Central memory CD8-positive, alpha-beta T cell (primary cell): ENCODE results near the gene ANKMY2.
"Not testable (repeated sequence)": the region's sequence is repeated elsewhere in the genome, so short reads cannot be mapped to it uniquely, and the experiment has no call there.

ENCODE experiments used
- ATAC-seq: fragments of 150-1000 bp; cut with Tn5 transposase; replicated peaks from 2 replicates; pipeline ENCODE4 v1.10.0; 2022; ENCODE audit warnings: mild to moderate bottlenecking, moderate FRiP score, moderate number of reproducible peaks; ENCODE audit not compliant: poor library complexity, severe bottlenecking; ENCODE audit errors: extremely low read depth
- DNase-seq, 2 donors: peaks; one replicate each; pipeline ENCODE4 v3.0.0; 2021; ENCODE audit warnings: low spot score in 2 of 2
- H3K27ac Mint-ChIP-seq: one replicate; pipeline ENCODE4 v1.8.0; 2022; ENCODE audit warnings: low read depth, mild to moderate bottlenecking, moderate library complexity, mixed read lengths
- H3K27me3 Mint-ChIP-seq: one replicate; pipeline ENCODE4 v1.8.0; 2022; ENCODE audit warnings: mixed read lengths
- H3K36me3 Mint-ChIP-seq: one replicate; pipeline ENCODE4 v1.8.0; 2022; ENCODE audit warnings: mild to moderate bottlenecking, moderate library complexity, mixed read lengths; ENCODE audit not compliant: insufficient read depth
- H3K4me1 Mint-ChIP-seq: one replicate; pipeline ENCODE4 v1.8.0; 2022; ENCODE audit warnings: mixed read lengths
- H3K4me3 Mint-ChIP-seq: one replicate; pipeline ENCODE4 v1.8.0; 2022; ENCODE audit warnings: mild to moderate bottlenecking, moderate library complexity, mixed read lengths
- H3K9me3 Mint-ChIP-seq: one replicate; pipeline ENCODE4 v1.8.0; 2022; ENCODE audit warnings: mixed read lengths

Gene ANKMY2

DNA sequence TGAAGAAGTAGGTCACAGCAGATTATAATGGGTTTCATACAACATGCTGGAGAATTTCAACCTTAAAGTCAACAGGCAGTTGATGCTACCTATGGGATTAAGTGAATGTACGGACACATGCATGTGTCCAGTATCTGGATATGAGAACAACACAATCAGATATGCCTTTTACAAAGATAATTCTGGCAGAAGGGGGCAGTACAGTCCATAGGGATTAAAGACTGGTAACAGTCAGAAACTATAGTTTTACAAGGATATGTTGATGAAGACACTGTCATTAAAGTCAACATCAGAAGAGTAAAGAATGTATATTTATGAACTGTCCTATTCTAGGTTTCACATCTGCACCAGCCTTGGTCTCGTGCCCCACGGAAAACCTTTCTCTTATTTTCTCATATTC, 41.5 kb downstream of the ANKMY2 start:
- DNase-seq (no peak), ATAC-seq (no peak)
- H3K36me3 Mint-ChIP-seq, result peaks cover 42% of the 10 kb centered on the region
- H3K9me3 Mint-ChIP-seq, result no peaks in the 10 kb centered on the region
- no peak overlapping the region for H3K4me3 Mint-ChIP-seq
- H3K27me3 Mint-ChIP-seq, result no peaks in the 10 kb centered on the region
- H3K4me1 Mint-ChIP-seq, result no peaks in the 10 kb centered on the region
- no peak overlapping the region for H3K27ac Mint-ChIP-seq

DNA sequence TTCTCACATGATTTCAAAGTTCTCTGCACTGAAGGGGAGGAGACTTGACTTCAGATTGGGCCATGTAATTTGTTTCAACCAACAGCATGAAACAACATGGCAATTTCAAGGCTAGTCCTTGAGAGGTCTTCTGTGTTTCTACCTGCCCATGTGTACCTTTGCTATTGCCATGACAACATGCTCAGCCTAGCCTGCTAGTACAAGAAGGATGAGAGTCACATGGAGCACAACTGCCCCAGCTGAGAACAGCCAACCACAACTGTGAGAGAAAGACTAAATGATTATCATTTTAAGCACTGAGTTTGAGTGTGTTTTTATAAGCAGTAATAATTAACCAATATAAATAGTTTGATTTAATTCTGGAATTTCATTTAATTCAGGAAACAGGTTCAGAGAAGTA, 41.9 kb downstream of the ANKMY2 start:
- H3K4me3 Mint-ChIP-seq, result no peak overlapping the region
- no peaks in the 10 kb centered on the region for H3K27me3 Mint-ChIP-seq
- no peaks in the 10 kb centered on the region for H3K9me3 Mint-ChIP-seq
- peaks cover 40% of the 10 kb centered on the region for H3K36me3 Mint-ChIP-seq
- no peak overlapping the region for H3K27ac Mint-ChIP-seq
- H3K4me1 Mint-ChIP-seq, result no peaks in the 10 kb centered on the region
- ATAC-seq (no peak), DNase-seq (no peak)

DNA sequence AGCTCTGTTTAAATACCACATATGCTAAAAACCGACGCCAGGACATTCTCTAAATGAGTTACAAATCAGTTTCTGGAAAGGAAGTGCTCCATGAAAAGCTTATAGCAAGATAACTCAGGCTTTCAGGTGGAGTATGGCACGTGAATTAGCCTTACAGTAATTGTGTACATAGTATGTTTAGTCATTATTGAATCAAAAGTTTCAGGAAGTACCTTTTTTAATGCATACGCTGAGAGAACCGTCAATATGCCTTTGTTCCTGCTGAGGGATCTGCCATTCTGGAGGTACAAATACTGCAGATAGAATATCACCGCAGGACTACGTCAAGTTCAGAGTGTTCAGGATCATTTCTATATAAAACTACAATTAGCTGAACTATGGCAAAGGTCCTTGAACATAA, 45.7 kb downstream of the ANKMY2 start:
- Mint-ChIP-seq H3K27me3 (no peaks in the 10 kb centered on the region), H3K4me3 (no peak overlapping the region), H3K36me3 (peaks cover 27% of the 10 kb centered on the region), H3K4me1 (no peaks in the 10 kb centered on the region), H3K27ac (no peak overlapping the region), H3K9me3 (no peaks in the 10 kb centered on the region)
- ATAC-seq, result no peak
- DNase-seq, result no peak

DNA sequence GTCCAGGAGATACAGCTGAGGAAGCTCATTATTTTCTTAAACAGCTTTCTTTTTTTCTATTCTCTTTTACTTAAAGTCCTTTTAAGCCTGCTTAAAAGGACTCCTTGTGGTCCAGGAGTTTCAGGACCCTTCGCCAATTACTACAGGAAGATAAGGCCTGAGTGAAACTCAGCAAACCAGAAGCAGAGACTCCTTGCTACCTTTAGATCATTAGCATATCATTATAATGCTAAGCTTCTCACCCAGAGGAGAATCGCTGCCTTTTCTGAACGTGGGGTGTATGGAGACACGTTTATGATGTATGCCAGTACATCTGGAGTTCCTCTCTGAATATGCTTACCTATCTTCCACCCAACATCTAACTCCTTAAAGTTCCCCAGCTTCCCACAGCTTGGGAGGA, 47.5 kb downstream of the ANKMY2 start:
- H3K27me3 Mint-ChIP-seq, result no peaks in the 10 kb centered on the region
- no peak overlapping the region for H3K4me3 Mint-ChIP-seq
- H3K4me1 Mint-ChIP-seq, result no peaks in the 10 kb centered on the region
- DNase-seq (no peak), ATAC-seq (no peak)
- H3K27ac Mint-ChIP-seq, result no peak overlapping the region
- no peaks in the 10 kb centered on the region for H3K9me3 Mint-ChIP-seq
- peaks cover 18% of the 10 kb centered on the region for H3K36me3 Mint-ChIP-seq

- not testable (repeated sequence) for H3K27me3 Mint-ChIP-seq, H3K27ac Mint-ChIP-seq, ATAC-seq, DNase-seq, H3K4me3 Mint-ChIP-seq, H3K9me3 Mint-ChIP-seq, H3K36me3 Mint-ChIP-seq, H3K4me1 Mint-ChIP-seq
Observed at GRCh38 chr7:16595596-16595995, 50.0 kb downstream of the ANKMY2 start.

- Mint-ChIP-seq H3K27ac (no peak overlapping the region), H3K27me3 (no peaks in the 10 kb centered on the region), H3K9me3 (no peaks in the 10 kb centered on the region), H3K36me3 (peaks cover 4% of the 10 kb centered on the region), H3K4me3 (no peak overlapping the region), H3K4me1 (no peaks in the 10 kb centered on the region)
- no peak for DNase-seq
- no peak for ATAC-seq
Observed at GRCh38 chr7:16594676-16595075, 50.9 kb downstream of the ANKMY2 start.

- Mint-ChIP-seq H3K27me3 (no peaks in the 10 kb centered on the region), H3K4me3 (no peak overlapping the region), H3K27ac (no peak overlapping the region), H3K9me3 (no peaks in the 10 kb centered on the region), H3K36me3 (peaks cover 4% of the 10 kb centered on the region), H3K4me1 (no peaks in the 10 kb centered on the region)
- DNase-seq (no peak), ATAC-seq (no peak)
Observed at GRCh38 chr7:16594061-16594460, 51.5 kb downstream of the ANKMY2 start.

DNA sequence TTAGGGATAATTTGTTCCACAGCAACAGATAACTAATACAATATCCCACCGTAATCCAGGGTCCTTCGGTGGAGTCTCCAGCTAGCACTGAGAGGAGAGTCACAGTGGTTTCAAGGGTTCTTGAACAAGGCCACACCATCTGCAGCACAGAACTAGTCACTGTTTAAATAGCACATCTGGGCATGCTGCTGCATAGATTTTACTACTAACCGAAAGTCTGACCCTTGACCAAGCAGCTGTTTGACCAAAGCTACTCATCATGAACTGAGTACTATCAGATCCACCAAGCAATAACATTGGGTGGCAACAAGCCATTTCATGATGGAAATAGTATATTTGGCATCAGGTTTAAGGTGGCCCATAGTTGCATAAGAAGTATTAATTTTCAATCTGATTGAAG, 53.2 kb downstream of the ANKMY2 start:
- no peaks in the 10 kb centered on the region for H3K4me1 Mint-ChIP-seq
- no peaks in the 10 kb centered on the region for H3K9me3 Mint-ChIP-seq
- no peak for ATAC-seq
- H3K4me3 Mint-ChIP-seq, result no peak overlapping the region
- no peaks in the 10 kb centered on the region for H3K27me3 Mint-ChIP-seq
- DNase-seq, result no peak
- no peak overlapping the region for H3K27ac Mint-ChIP-seq
- peaks cover 2% of the 10 kb centered on the region for H3K36me3 Mint-ChIP-seq

- Mint-ChIP-seq H3K4me3 (no peak overlapping the region), H3K4me1 (no peaks in the 10 kb centered on the region), H3K27ac (no peak overlapping the region), H3K9me3 (no peaks in the 10 kb centered on the region), H3K27me3 (peaks cover 8% of the 10 kb centered on the region), H3K36me3 (no peaks in the 10 kb centered on the region)
- no peak for DNase-seq
- ATAC-seq, result no peak
Observed at GRCh38 chr7:16590424-16590823, 55.1 kb downstream of the ANKMY2 start.

DNA sequence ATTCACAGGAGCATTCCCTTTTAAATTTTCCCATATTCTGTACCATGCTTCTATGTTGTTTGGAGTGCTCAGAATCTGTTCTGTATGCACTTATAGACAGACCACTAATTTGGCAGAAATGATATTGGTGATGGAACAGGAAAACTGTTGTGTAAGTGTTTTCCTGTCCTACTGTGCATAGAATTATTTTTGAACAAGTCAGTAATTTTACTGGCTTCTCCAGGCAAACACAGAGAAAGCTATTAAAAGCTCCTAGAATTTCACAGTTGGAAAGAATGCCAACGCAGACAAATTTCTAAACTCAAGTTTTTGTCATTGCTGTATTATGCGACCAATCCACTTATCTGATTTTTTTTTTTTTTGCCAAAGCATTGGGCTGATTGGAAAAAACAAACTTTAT, 55.7 kb downstream of the ANKMY2 start:
- Mint-ChIP-seq H3K4me1 (no peaks in the 10 kb centered on the region), H3K27ac (no peak overlapping the region), H3K36me3 (no peaks in the 10 kb centered on the region), H3K27me3 (peaks cover 13% of the 10 kb centered on the region), H3K4me3 (no peak overlapping the region), H3K9me3 (no peaks in the 10 kb centered on the region)
- ATAC-seq (no peak), DNase-seq (no peak)

DNA sequence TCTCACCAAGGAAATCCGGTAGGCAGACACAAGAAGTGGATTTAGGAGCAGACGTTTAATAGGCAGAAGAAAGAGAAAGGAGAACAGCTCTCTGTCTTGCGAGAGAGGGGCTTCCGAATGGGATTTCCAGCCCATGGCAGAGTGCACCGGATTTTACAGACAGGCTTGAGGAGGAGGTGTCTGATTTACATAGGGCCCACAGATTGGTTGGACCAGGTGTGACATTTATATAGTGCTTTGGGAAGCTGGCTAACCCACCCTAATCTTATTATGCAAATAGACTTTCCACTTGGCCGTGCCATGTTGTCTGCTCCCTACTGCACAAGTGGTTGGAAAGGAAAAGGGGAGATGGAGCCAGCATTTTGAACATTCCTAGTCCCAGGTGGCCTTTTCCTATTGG, 57.8 kb downstream of the ANKMY2 start:
- no peaks in the 10 kb centered on the region for H3K9me3 Mint-ChIP-seq
- DNase-seq (no peak), ATAC-seq (no peak)
- no peak overlapping the region for H3K27ac Mint-ChIP-seq
- H3K4me1 Mint-ChIP-seq, result no peaks in the 10 kb centered on the region
- peaks cover 32% of the 10 kb centered on the region for H3K27me3 Mint-ChIP-seq
- H3K4me3 Mint-ChIP-seq, result no peak overlapping the region
- H3K36me3 Mint-ChIP-seq, result no peaks in the 10 kb centered on the region

DNA sequence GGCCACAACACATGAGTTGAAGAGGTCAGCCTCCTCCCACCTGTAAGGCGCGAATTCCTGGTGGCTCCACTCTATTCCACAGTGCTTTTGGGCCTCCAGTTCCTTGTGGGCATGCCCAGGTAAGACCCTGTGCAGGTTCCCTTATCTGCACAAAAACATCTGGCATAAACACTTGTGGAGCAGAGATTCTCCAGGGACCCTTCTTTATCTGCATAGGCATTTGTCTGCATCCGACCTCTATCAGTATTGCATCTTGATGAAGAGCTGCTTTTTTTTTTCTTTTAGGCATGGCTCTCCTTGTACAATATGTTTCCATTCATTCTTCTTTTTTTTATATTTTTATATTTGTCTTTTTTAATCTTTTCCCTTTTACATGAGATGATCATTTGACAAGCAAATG, 58.4 kb downstream of the ANKMY2 start:
- peaks cover 32% of the 10 kb centered on the region for H3K27me3 Mint-ChIP-seq
- no peak for ATAC-seq

GRCh38 chr7:16586081-16586874, 59.3 kb downstream of the ANKMY2 start:
- no peak overlapping the region for H3K27ac Mint-ChIP-seq
- H3K9me3 Mint-ChIP-seq, result no peaks in the 10 kb centered on the region
- no peak overlapping the region for H3K4me3 Mint-ChIP-seq
- no peaks in the 10 kb centered on the region for H3K36me3 Mint-ChIP-seq
- ATAC-seq (no peak), DNase-seq (no peak)
- no peaks in the 10 kb centered on the region for H3K4me1 Mint-ChIP-seq
- peaks cover 32% of the 10 kb centered on the region for H3K27me3 Mint-ChIP-seq

More for the DNA sequence above, 58.4 kb downstream of the ANKMY2 start:
- H3K9me3 Mint-ChIP-seq, result no peaks in the 10 kb centered on the region
- H3K27ac Mint-ChIP-seq, result no peak overlapping the region
- H3K36me3 Mint-ChIP-seq, result no peaks in the 10 kb centered on the region
- H3K4me1 Mint-ChIP-seq, result no peaks in the 10 kb centered on the region
- H3K4me3 Mint-ChIP-seq, result no peak overlapping the region
- DNase-seq, result no peak
